Vagina (tissue), 2 donors: ENCODE data around the gene POLR3H. TPM values are rescaled to one million over a fixed set of nuclear protein-coding genes. Genes with fewer than 3 reads are reported as not detected.
"Not testable (repeated sequence)": the region's sequence is repeated elsewhere in the genome, so short reads cannot be mapped to it uniquely, and the experiment has no call there.

Experiments
- DNase-seq, 2 donors: peaks; one replicate each; pipeline ENCODE4 v3.0.0-alpha.2; 2017; ENCODE audit errors: extremely low spot score in 2 of 2
- H3K27ac ChIP-seq: fragments of 200-600 bp; sonication (generic); one replicate; pipeline ENCODE4 v1.5.1; 2019
- H3K27me3 ChIP-seq: fragments of 200-600 bp; sonication (generic); one replicate; pipeline ENCODE4 v1.5.1; 2019
- H3K36me3 ChIP-seq, 2 donors: fragments of 200-600 bp; sonication (generic); one replicate each; pipeline ENCODE4 v1.5.1; 2017 to 2019
- H3K4me1 ChIP-seq: fragments of 200-600 bp; sonication (generic); one replicate; pipeline ENCODE4 v1.5.1; 2019
- H3K4me3 ChIP-seq, 2 donors: fragments of 200-600 bp; sonication (generic); 1 replicate in 1 of 2; 2 replicates in 1 of 2; pipeline ENCODE4 v1.5.1; 2016 to 2019
- H3K9me3 ChIP-seq: fragments of 200-600 bp; sonication (generic); one replicate; pipeline ENCODE4 v1.5.1; 2019
- POLR2A ChIP-seq, 2 donors: fragments of 450-650 bp; IDR thresholded peaks; one replicate each; pipeline ENCODE4 v1.6.1; 2017; ENCODE audit warnings: antibody characterized with exemption in 2 of 2, mild to moderate bottlenecking in 2 of 2, moderate library complexity in 2 of 2
- POLR2AphosphoS5 ChIP-seq, 2 donors: sonication (generic); formaldehyde crosslinking; IDR thresholded peaks; one replicate each; pipeline ENCODE4 v1.9.0; 2017; ENCODE audit warnings: antibody characterized with exemption in 2 of 2, mild to moderate bottlenecking in 2 of 2, low read depth in 1 of 2; ENCODE audit not compliant: insufficient read depth in 1 of 2
- intact Hi-C: fragments of 100-400 bp; cut with DNase I; formaldehyde crosslinking; loops from one replicate; pipeline ENCODE4 v1.15.1; 2023
- total RNA-seq: library from RNA; depleted of rRNA; stranded (reverse); fragments of >200 nt; gene quantifications from one replicate; pipeline ENCODE4 v1.2.3, GENCODE V29; 2016
- TF ChIP-seq, protein P1 (sequence below), 3 experiments: fragments of 450-650 bp in 2 of 3; fragments of 200-600 bp in 1 of 3; sonication (generic) in 1 of 3; IDR thresholded peaks; one replicate each; pipeline ENCODE4 v1.5.1; 2017 to 2019; ENCODE audit warnings: antibody characterized with exemption in 3 of 3, mild to moderate bottlenecking in 2 of 3, moderate library complexity in 2 of 3

POLR3H gene
- total RNA-seq, 1 donor from 2014 or later = 21.4 TPM

DNA sequence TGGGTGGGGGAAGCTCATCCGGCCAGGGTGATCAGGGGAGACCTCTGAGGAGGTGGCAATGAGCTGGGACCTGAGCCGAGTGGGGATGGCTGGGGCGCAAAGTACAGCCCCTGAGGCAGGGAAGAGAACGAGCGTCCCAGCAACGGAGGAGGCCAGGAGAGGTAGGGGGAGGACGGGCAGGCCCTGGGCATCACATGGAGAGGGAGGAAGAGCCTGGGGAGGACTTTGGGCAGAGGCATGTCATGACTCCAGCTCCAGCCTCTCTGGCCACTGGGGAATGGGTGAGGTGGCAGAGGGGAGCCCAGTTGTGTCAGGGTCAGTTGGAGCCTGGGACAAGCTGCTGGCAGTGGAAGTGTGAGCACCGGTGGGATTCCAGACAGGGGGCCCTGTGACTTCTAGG, 33.8 kb upstream of the POLR3H start:
- H3K4me3 ChIP-seq = no peak overlapping the region
- no peaks in the 10 kb centered on the region for H3K27me3 ChIP-seq
- H3K9me3 ChIP-seq = no peaks in the 10 kb centered on the region
- peaks cover 0 to 19% of the 10 kb centered on the region in 2 donors for H3K36me3 ChIP-seq
- peaks cover 11% of the 10 kb centered on the region for H3K4me1 ChIP-seq
- no peak for DNase-seq
- intact Hi-C loops = no loop called here
- no peak overlapping the region for H3K27ac ChIP-seq
- TF ChIP-seq POLR2AphosphoS5 (IDR thresholded peaks at IDR 0.05; ENCODE audit: insufficient read depth in 1 of 2, low read depth in 1 of 2) (no peak), POLR2A (IDR thresholded peaks at IDR 0.05) (no peak)
- TF ChIP-seq, protein P1, sequence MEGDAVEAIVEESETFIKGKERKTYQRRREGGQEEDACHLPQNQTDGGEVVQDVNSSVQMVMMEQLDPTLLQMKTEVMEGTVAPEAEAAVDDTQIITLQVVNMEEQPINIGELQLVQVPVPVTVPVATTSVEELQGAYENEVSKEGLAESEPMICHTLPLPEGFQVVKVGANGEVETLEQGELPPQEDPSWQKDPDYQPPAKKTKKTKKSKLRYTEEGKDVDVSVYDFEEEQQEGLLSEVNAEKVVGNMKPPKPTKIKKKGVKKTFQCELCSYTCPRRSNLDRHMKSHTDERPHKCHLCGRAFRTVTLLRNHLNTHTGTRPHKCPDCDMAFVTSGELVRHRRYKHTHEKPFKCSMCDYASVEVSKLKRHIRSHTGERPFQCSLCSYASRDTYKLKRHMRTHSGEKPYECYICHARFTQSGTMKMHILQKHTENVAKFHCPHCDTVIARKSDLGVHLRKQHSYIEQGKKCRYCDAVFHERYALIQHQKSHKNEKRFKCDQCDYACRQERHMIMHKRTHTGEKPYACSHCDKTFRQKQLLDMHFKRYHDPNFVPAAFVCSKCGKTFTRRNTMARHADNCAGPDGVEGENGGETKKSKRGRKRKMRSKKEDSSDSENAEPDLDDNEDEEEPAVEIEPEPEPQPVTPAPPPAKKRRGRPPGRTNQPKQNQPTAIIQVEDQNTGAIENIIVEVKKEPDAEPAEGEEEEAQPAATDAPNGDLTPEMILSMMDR (IDR thresholded peaks at IDR 0.05) = no peak

DNA sequence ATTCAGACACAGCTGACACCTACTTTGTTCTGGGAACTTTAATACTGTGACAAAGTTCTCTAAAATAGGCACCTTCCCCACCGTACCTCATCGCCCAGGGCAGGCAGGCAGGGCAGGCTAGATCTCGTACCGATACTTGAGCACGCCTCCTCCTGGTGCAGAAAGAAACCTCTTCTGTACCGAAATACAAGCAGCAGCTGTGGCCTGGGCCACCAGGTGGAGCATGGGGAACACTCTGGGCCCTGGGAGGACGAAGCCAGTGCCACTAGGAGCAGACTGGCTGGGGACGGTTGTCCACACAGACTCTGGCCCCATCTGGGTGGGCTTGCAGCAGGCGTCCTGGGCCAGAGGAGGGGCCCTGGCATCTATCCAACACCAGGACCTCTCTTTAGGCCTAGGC, 32.6 kb upstream of the POLR3H start:
- Histone ChIP-seq H3K9me3 (no peaks in the 10 kb centered on the region), H3K27me3 (no peaks in the 10 kb centered on the region), H3K4me3 (no peak overlapping the region), H3K27ac (peak overlapping the region; percentile 83), H3K4me1 (peaks cover 11% of the 10 kb centered on the region), H3K36me3 (peaks cover 0 to 7% of the 10 kb centered on the region in 2 donors)
- TF ChIP-seq POLR2AphosphoS5 (IDR thresholded peaks at IDR 0.05; ENCODE audit: insufficient read depth in 1 of 2, low read depth in 1 of 2) = peak in 1 of 2 donors; percentile 11
- no peak for TF ChIP-seq POLR2A (IDR thresholded peaks at IDR 0.05)
- TF ChIP-seq, protein P1 (IDR thresholded peaks at IDR 0.05) = peak in 1 of 3 experiments; percentile 48
- intact Hi-C loops = no loop called here
- DNase-seq = no peak

DNA sequence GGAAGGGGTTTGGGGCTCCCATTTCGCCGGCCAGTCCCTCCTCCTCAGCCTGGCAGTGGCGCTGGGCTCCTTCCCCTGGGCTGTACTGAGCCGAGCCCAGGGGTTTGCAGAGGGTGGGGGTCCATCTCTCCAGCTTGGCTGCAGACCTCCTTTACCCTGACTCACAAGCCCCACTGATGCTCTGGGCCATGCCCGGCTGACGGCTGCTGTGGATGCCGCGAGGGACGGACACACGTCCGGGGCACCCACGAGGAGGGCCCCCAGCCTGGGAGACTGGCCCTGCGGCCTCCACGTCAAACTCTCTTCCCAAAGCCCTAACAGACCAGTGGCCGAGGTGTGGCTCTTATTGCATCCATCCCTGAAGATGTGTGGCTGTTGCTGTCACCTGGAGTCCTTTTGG, 31.3 kb upstream of the POLR3H start:
- peaks cover 11% of the 10 kb centered on the region for H3K4me1 ChIP-seq
- no peak overlapping the region for H3K4me3 ChIP-seq
- TF ChIP-seq POLR2A (IDR thresholded peaks at IDR 0.05) (no peak), POLR2AphosphoS5 (IDR thresholded peaks at IDR 0.05; ENCODE audit: insufficient read depth in 1 of 2, low read depth in 1 of 2) (no peak)
- TF ChIP-seq, protein P1 (IDR thresholded peaks at IDR 0.05) = no peak
- H3K27ac ChIP-seq = peak overlapping the region; percentile 83
- DNase-seq = no peak
- peaks cover 0 to 6% of the 10 kb centered on the region in 2 donors for H3K36me3 ChIP-seq
- H3K27me3 ChIP-seq = no peaks in the 10 kb centered on the region
- intact Hi-C loops = no loop called here
- no peaks in the 10 kb centered on the region for H3K9me3 ChIP-seq

DNA sequence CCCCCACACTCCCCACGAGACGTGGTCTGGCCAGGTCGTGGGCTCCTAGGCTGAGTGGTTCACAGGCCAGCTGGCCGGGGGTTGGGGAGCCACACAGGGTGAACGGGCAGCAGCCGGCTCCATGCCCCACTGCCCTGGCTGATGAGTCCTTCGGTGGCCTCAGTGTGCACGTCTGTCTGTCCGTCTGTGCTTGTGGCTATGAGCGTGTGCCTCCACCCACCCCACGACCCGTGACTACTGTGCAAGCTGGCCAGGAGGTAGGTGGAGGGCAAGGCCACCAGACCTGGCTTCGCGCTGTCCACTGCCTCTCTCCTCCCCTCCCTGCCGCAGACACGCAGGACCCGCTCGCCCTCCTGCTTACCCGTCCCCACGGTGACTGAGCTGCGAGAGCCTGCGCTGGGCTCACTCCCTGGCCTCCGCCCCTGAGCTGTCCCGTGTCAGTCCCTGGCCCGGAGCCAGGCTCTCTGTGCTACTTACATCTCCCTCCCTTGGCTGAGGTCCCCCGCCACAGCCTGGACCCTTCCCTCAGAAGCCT, 30.6 kb upstream of the POLR3H start:
- TF ChIP-seq, protein P1 (IDR thresholded peaks at IDR 0.05) = no peak
- TF ChIP-seq POLR2AphosphoS5 (IDR thresholded peaks at IDR 0.05; ENCODE audit: insufficient read depth in 1 of 2, low read depth in 1 of 2) (peak in 1 of 2 donors; percentile 58), POLR2A (IDR thresholded peaks at IDR 0.05) (peak in 1 of 2 donors; percentile 4)
- no peak for DNase-seq
- peak overlapping the region; percentile 83 for H3K27ac ChIP-seq
- peaks cover 11% of the 10 kb centered on the region for H3K4me1 ChIP-seq
- no peak overlapping the region for H3K4me3 ChIP-seq
- intact Hi-C loops = no loop called here
- H3K36me3 ChIP-seq = peaks cover 0 to 6% of the 10 kb centered on the region in 2 donors
- H3K27me3 ChIP-seq = no peaks in the 10 kb centered on the region
- no peaks in the 10 kb centered on the region for H3K9me3 ChIP-seq

DNA sequence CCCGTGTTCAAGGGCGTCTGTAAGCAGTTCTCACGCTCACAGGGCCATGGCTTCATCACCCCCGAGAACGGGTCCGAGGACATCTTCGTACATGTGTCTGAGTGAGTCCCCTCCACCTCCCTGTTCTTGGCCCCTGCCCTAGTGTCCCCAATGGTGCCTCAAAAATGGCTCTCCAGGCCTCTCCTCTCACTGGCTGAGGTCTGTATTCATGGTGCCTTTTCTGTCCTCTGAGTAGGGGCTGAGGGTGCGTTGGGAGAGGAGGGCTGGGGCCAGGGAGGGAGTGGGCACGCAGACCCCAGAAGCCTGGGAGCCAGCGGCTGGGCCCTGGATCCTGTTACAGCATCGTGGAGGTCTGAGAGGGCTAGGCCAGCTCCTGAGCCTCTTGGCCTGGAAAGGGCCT, 29.4 kb upstream of the POLR3H start:
- intact Hi-C loops = no loop called here
- peaks cover 0 to 6% of the 10 kb centered on the region in 2 donors for H3K36me3 ChIP-seq
- TF ChIP-seq, protein P1 (IDR thresholded peaks at IDR 0.05) = no peak
- TF ChIP-seq POLR2A (IDR thresholded peaks at IDR 0.05) (no peak), POLR2AphosphoS5 (IDR thresholded peaks at IDR 0.05; ENCODE audit: insufficient read depth in 1 of 2, low read depth in 1 of 2) (no peak)

DNA sequence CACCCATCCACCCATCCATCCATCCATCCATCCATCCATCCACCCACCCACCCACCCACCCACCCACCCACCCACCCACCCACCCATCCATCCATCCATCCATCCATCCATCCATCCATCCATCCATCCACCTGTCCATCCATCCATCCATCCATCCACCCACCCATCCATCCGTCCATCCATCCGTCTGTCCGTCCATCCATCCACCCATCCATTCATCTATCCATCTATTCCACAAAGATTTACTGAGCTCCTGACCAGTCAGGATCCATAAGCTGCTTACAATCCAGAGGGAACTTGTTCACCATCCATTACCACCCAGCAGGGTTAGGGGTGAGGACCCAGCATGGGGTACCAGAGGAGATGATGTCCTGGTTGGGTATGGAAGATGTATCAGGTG, 28.0 kb upstream of the POLR3H start:
- intact Hi-C loops, H3K27ac ChIP-seq, H3K9me3 ChIP-seq, H3K36me3 ChIP-seq, DNase-seq, H3K27me3 ChIP-seq, H3K4me3 ChIP-seq: not testable (repeated sequence)
- peaks cover 17% of the 10 kb centered on the region for H3K4me1 ChIP-seq

More for the DNA sequence above, 29.4 kb upstream of the POLR3H start:
- Histone ChIP-seq H3K9me3 (no peaks in the 10 kb centered on the region), H3K4me3 (no peak overlapping the region), H3K27ac (no peak overlapping the region), H3K4me1 (peaks cover 11% of the 10 kb centered on the region), H3K27me3 (no peaks in the 10 kb centered on the region)
- DNase-seq = no peak
